ENCODE results near the gene NQO2. TPM values are rescaled to one million over a fixed set of nuclear protein-coding genes. Genes with fewer than 3 reads are reported as not detected.
"Not testable (repeated sequence)": the region's sequence is repeated elsewhere in the genome, so short reads cannot be mapped to it uniquely, and the experiment has no call there.

The NQO2 gene
- total and polyA plus RNA-seq, 2 donors from 2014 or later: 37.0 to 291 TPM

GRCh38 chr6:3045777-3046176 is 46.1 kb downstream of the NQO2 start:
- Histone ChIP-seq H3K9me3 (ENCODE audit: control insufficient read depth in 2 of 3, insufficient read depth in 1 of 3, low read length in 3 of 3) (no peaks in the 10 kb centered on the region), H3K27ac (ENCODE audit: low read depth in 2 of 2, low read length in 2 of 2) (no peak overlapping the region), H3K4me1 (ENCODE audit: control insufficient read depth in 2 of 3, insufficient read depth in 2 of 3, low read depth in 1 of 3, low read length in 3 of 3) (no peaks in the 10 kb centered on the region), H3K36me3 (ENCODE audit: control insufficient read depth in 2 of 3, insufficient read depth in 3 of 3, low read length in 3 of 3) (no peaks in the 10 kb centered on the region), H3K9ac (ENCODE audit: low read length in 3 of 3) (no peak overlapping the region), H3K4me3 (ENCODE audit: low read length in 3 of 3) (no peak overlapping the region), H3K27me3 (ENCODE audit: control insufficient read depth, insufficient read depth, low read length) (no peaks in the 10 kb centered on the region)
- no peak for TF ChIP-seq CTCF (IDR thresholded peaks at IDR 0.05; ENCODE audit: borderline replicate concordance, extremely low read depth, insufficient read depth)
- FAIRE-seq (no peak), DNase-seq (no peak)
- intact Hi-C loops (cut with DNase I): no loop called here

- Histone ChIP-seq H3K9me3 (ENCODE audit: control insufficient read depth in 2 of 3, insufficient read depth in 1 of 3, low read length in 3 of 3) (no peaks in the 10 kb centered on the region), H3K4me3 (ENCODE audit: low read length in 3 of 3) (no peak overlapping the region), H3K27ac (ENCODE audit: low read depth in 2 of 2, low read length in 2 of 2) (no peak overlapping the region), H3K36me3 (ENCODE audit: control insufficient read depth in 2 of 3, insufficient read depth in 3 of 3, low read length in 3 of 3) (no peaks in the 10 kb centered on the region), H3K4me1 (ENCODE audit: control insufficient read depth in 2 of 3, insufficient read depth in 2 of 3, low read depth in 1 of 3, low read length in 3 of 3) (no peaks in the 10 kb centered on the region), H3K27me3 (ENCODE audit: control insufficient read depth, insufficient read depth, low read length) (no peaks in the 10 kb centered on the region), H3K9ac (ENCODE audit: low read length in 3 of 3) (no peak overlapping the region)
- DNase-seq: no peak
- intact Hi-C loops (cut with DNase I): no loop called here
- no peak for FAIRE-seq
- no peak for TF ChIP-seq CTCF (IDR thresholded peaks at IDR 0.05; ENCODE audit: borderline replicate concordance, extremely low read depth, insufficient read depth)
Measured at GRCh38 chr6:3046295-3046694, 46.6 kb downstream of the NQO2 start.

- H3K27me3 ChIP-seq (ENCODE audit: control insufficient read depth, insufficient read depth, low read length); H3K9ac ChIP-seq (ENCODE audit: low read length in 3 of 3); H3K9me3 ChIP-seq (ENCODE audit: control insufficient read depth in 2 of 3, insufficient read depth in 1 of 3, low read length in 3 of 3); intact Hi-C loops (cut with DNase I); H3K27ac ChIP-seq (ENCODE audit: low read depth in 2 of 2, low read length in 2 of 2); H3K4me3 ChIP-seq (ENCODE audit: low read length in 3 of 3); H3K36me3 ChIP-seq (ENCODE audit: control insufficient read depth in 2 of 3, insufficient read depth in 3 of 3, low read length in 3 of 3); FAIRE-seq; H3K4me1 ChIP-seq (ENCODE audit: control insufficient read depth in 2 of 3, insufficient read depth in 2 of 3, low read depth in 1 of 3, low read length in 3 of 3); DNase-seq: not testable (repeated sequence)
Measured at GRCh38 chr6:3048009-3048408, 48.3 kb downstream of the NQO2 start.

GRCh38 chr6:3052481-3053230 is 53.0 kb downstream of the NQO2 start:
- no peak for TF ChIP-seq CTCF (IDR thresholded peaks at IDR 0.05; ENCODE audit: borderline replicate concordance, extremely low read depth, insufficient read depth)
- peak in 1 of 5 donors; percentile 59 for DNase-seq
- intact Hi-C loops (cut with DNase I): no loop called here
- H3K27ac ChIP-seq (ENCODE audit: low read depth in 2 of 2, low read length in 2 of 2): no peak overlapping the region
- no peak overlapping the region for H3K4me3 ChIP-seq (ENCODE audit: low read length in 3 of 3)
- H3K36me3 ChIP-seq (ENCODE audit: control insufficient read depth in 2 of 3, insufficient read depth in 3 of 3, low read length in 3 of 3): no peaks in the 10 kb centered on the region
- no peak overlapping the region for H3K9ac ChIP-seq (ENCODE audit: low read length in 3 of 3)
- H3K4me1 ChIP-seq (ENCODE audit: control insufficient read depth in 2 of 3, insufficient read depth in 2 of 3, low read depth in 1 of 3, low read length in 3 of 3): peaks cover 0 to 2% (median 0%) of the 10 kb centered on the region in 3 donors
- H3K9me3 ChIP-seq (ENCODE audit: control insufficient read depth in 2 of 3, insufficient read depth in 1 of 3, low read length in 3 of 3): no peaks in the 10 kb centered on the region
- FAIRE-seq: no peak
- H3K27me3 ChIP-seq (ENCODE audit: control insufficient read depth, insufficient read depth, low read length): no peaks in the 10 kb centered on the region
